GM12878 (cell line): ENCODE results near the gene SRCAP. TPM values are rescaled to one million over a fixed set of nuclear protein-coding genes. Genes with fewer than 3 reads are reported as not detected.

ENCODE experiments used
- ATAC-seq: fragments of 200-7000 bp; cut with Tn5 transposase; 3 replicates; pipeline ENCODE4 v1.9.1; 2020; ENCODE audit warnings: mild to moderate bottlenecking, moderate library complexity
- BruUV-seq: library from RNA; stranded (reverse); fragments of 400-500 nt; replicated peaks from 2 replicates; lab custom pipeline; 2021; lab: Mats Ljungman, UMichigan
- CTCF ChIA-PET: fragments of 300-600 bp; sonication (Branson Sonifier 250); formaldehyde crosslinking; extraction: SDS; loops from one replicate; lab custom pipeline; 2021; ENCODE audit warnings: inconsistent platforms; lab: Yijun Ruan, JAX
- POLR2A ChIA-PET: fragments of 350-600 bp; formaldehyde crosslinking; extraction: SDS; loops from one replicate; lab custom pipeline; 2021; ENCODE audit warnings: inconsistent platforms; lab: Charles Lee
- RAD21 ChIA-PET: fragments of 300-600 bp; sonication (Branson Sonifier 250); formaldehyde crosslinking; loops from one replicate; lab custom pipeline; 2023; ENCODE audit warnings: antibody characterized with exemption; ENCODE audit not compliant: unreplicated experiment; lab: Charles Lee
- SMC1A ChIA-PET: fragments of 300-600 bp; sonication (Branson Sonifier 250); formaldehyde crosslinking; loops from one replicate; lab custom pipeline; 2023; ENCODE audit not compliant: unreplicated experiment, uncharacterized antibody; lab: Charles Lee
- DNase-seq: peaks from one replicate; pipeline ENCODE4 v3.0.0-alpha.2; 2011; ENCODE audit warnings: low read depth, low spot score
- FAIRE-seq: peaks from 3 replicates; lab custom pipeline; 2011; peaks lifted over from hg19 to GRCh38; lab: Jason Lieb, UNC
- H2AFZ ChIP-seq: 2 replicates; pipeline ENCODE4 v1.6.0; 2011; ENCODE audit warnings: low read depth, low read length, control low read depth; ENCODE audit not compliant: control insufficient read depth
- H3K27ac ChIP-seq: 2 replicates; pipeline ENCODE4 v1.5.1; 2011; ENCODE audit warnings: control low read depth; ENCODE audit not compliant: control insufficient read depth, insufficient read depth
- H3K27me3 ChIP-seq, 2 experiments: replicated peaks in 1 of 2; 2 replicates each; pipeline versions ENCODE4 v1.6.0 to v1.6.1; 2011; ENCODE audit warnings: low read length in 1 of 2; ENCODE audit not compliant: control insufficient read depth in 2 of 2, insufficient read depth in 2 of 2
- H3K36me3 ChIP-seq, 2 experiments: 2 replicates each; pipeline ENCODE4 v1.5.1; 2011; ENCODE audit warnings: low read length in 1 of 2; ENCODE audit not compliant: control insufficient read depth in 2 of 2, insufficient read depth in 2 of 2
- H3K4me1 ChIP-seq: 2 replicates; pipeline ENCODE4 v1.6.1; 2011; ENCODE audit warnings: mild to moderate bottlenecking, low read length, moderate library complexity, mixed read lengths; ENCODE audit not compliant: control insufficient read depth, insufficient read depth
- H3K4me2 ChIP-seq: 2 replicates; pipeline ENCODE4 v1.6.0; 2011; ENCODE audit warnings: control low read depth; ENCODE audit not compliant: control insufficient read depth, insufficient read depth
- H3K4me3 ChIP-seq: fragments of 200-600 bp; sonication (generic); 2 replicates; pipeline ENCODE4 v1.5.1; 2016
- H3K79me2 ChIP-seq: 2 replicates; pipeline ENCODE4 v1.6.0; 2011; ENCODE audit warnings: low read length; ENCODE audit not compliant: control insufficient read depth, insufficient read depth
- H3K9ac ChIP-seq: 2 replicates; pipeline ENCODE4 v1.8.0; 2011; ENCODE audit warnings: low read length, control low read depth, mixed read lengths; ENCODE audit not compliant: control insufficient read depth, insufficient read depth
- H3K9me3 ChIP-seq: replicated peaks from 3 replicates; pipeline ENCODE4 v1.5.1; 2011; ENCODE audit warnings: mild to moderate bottlenecking, low read length; ENCODE audit not compliant: control insufficient read depth, insufficient read depth
- H4K20me1 ChIP-seq: 2 replicates; pipeline ENCODE4 v1.6.0; 2011; ENCODE audit not compliant: control insufficient read depth, insufficient read depth
- CBFB ChIP-seq: IDR thresholded peaks from 2 replicates; pipeline ENCODE4 v1.6.1; 2016; ENCODE audit warnings: antibody characterized with exemption, low read depth
- CBX3 ChIP-seq: fragments of 200-600 bp; sonication (generic); IDR thresholded peaks from 2 replicates; pipeline ENCODE4 v1.6.1; 2016; ENCODE audit warnings: low read depth, borderline replicate concordance
- CBX5 ChIP-seq: sonication (generic); IDR thresholded peaks from 2 replicates; pipeline ENCODE4 v1.6.1; 2016; ENCODE audit warnings: low read depth, moderate library complexity, mild to moderate bottlenecking, inconsistent platforms
- EED ChIP-seq: sonication (generic); IDR thresholded peaks from 2 replicates; pipeline ENCODE4 v1.6.1; 2016; ENCODE audit warnings: antibody characterized with exemption, low read depth
- EP300 ChIP-seq, 2 experiments: fragments of 150-350 bp in 1 of 2; IDR thresholded peaks; 2 replicates each; pipeline ENCODE4 v1.6.1; 2011 to 2012; ENCODE audit warnings: low read depth in 2 of 2, low read length in 2 of 2, borderline replicate concordance in 1 of 2, improper control_type of control experiment in 1 of 2, inconsistent platforms in 1 of 2; ENCODE audit not compliant: control insufficient read depth in 1 of 2
- FOXM1 ChIP-seq: IDR thresholded peaks from 2 replicates; pipeline ENCODE4 v1.6.1; 2012; ENCODE audit warnings: low read depth, mild to moderate bottlenecking, inconsistent platforms, low read length, moderate library complexity
- IKZF1 ChIP-seq: fragments of 450-650 bp; conservative IDR thresholded peaks from 2 replicates; pipeline ENCODE4 v1.6.1; 2017; ENCODE audit warnings: antibody characterized with exemption, mild to moderate bottlenecking
- IKZF2 ChIP-seq, 2 experiments: fragments of 450-650 bp; IDR thresholded peaks; 2 replicates each; pipeline ENCODE4 v1.6.1; 2017; ENCODE audit warnings: mild to moderate bottlenecking in 2 of 2, moderate library complexity in 2 of 2
- PAX5 ChIP-seq: IDR thresholded peaks from 2 replicates; pipeline ENCODE4 v1.6.1; 2011; ENCODE audit warnings: low read depth, low read length, borderline replicate concordance
- RBBP5 ChIP-seq: fragments of 200-600 bp; sonication (generic); conservative IDR thresholded peaks from 2 replicates; pipeline ENCODE4 v1.6.1; 2016
- RUNX3 ChIP-seq: IDR thresholded peaks from 2 replicates; pipeline ENCODE4 v1.6.1; 2012; ENCODE audit warnings: low read length, inconsistent platforms
- SREBF1 ChIP-seq: IDR thresholded peaks from 2 replicates; pipeline ENCODE4 v1.6.1; 2012; ENCODE audit warnings: mild to moderate bottlenecking, low read length
- YBX1 ChIP-seq: fragments of 450-650 bp; IDR thresholded peaks from 2 replicates; pipeline ENCODE4 v1.6.1; 2016; ENCODE audit warnings: antibody characterized with exemption
- ZNF384 ChIP-seq: IDR thresholded peaks from 2 replicates; pipeline ENCODE4 v1.6.1; 2012; ENCODE audit warnings: low read depth, mild to moderate bottlenecking, low read length, improper control_type of control experiment, borderline replicate concordance
- WGBS: methylation state at CpG from one replicate; pipeline ENCODE4 v1.1.6; 2016; ENCODE audit warnings: low lambda C conversion rate; ENCODE audit not compliant: insufficient replicate concordance, insufficient coverage; ENCODE audit errors: missing lambda C conversion rate; 5-methylcytosine and 5-hydroxymethylcytosine counted together
- in situ Hi-C: fragments of 300-500 bp; cut with MboI; formaldehyde crosslinking; loops from 9 replicates; pipeline ENCODE4 v1.14.3; 2018; ENCODE audit warnings: mixed read lengths
- intact Hi-C: fragments of 100-400 bp; cut with micrococcal nuclease; formaldehyde crosslinking; loops from one replicate; pipeline ENCODE4 v1.14.2; 2022; ENCODE audit not compliant: unreplicated experiment
- polyA plus RNA-seq, 11 experiments: library from polyadenylated mRNA; depleted of rRNA in 4 of 11; unstranded in 6 of 11; stranded (reverse) in 5 of 11; fragments of >200 nt; fragmentation: Nextera tagmentation in 4 of 11; fragmentation: Illumina TruSeq in 1 of 11; extraction: Ambion mirVana in 4 of 11; extraction: Trizol in 1 of 11; gene quantifications; 1 replicate in 1 of 11; 2 replicates in 10 of 11; pipeline versions ENCODE4 v1.2.1 to v1.2.3, GENCODE V29; 2011 to 2016; ENCODE audit warnings: inconsistent platforms in 2 of 11, missing spikeins in 2 of 11, low read depth in 1 of 11
- total RNA-seq, 4 experiments: library from RNA; depleted of rRNA in 3 of 4; stranded (reverse); fragments of >200 nt in 3 of 4; fragmentation: Illumina TruSeq in 1 of 4; extraction: Trizol in 1 of 4; gene quantifications; 2 replicates each; pipeline versions ENCODE4 v1.2.1 to v1.2.3, GENCODE V29; 2013 to 2021
- TF ChIP-seq, protein P1 (sequence below): IDR thresholded peaks from 2 replicates; pipeline ENCODE4 v1.6.1; 2012; ENCODE audit warnings: low read length, inconsistent platforms
- TF ChIP-seq, protein P2 (sequence below): fragments of 450-650 bp; IDR thresholded peaks from 2 replicates; pipeline ENCODE4 v1.6.1; 2017; ENCODE audit warnings: low read depth, mild to moderate bottlenecking, moderate library complexity
- TF ChIP-seq, protein P3 (sequence below): IDR thresholded peaks from 2 replicates; pipeline ENCODE4 v1.6.1; 2012; ENCODE audit warnings: mild to moderate bottlenecking, low read depth, low read length

Gene SRCAP
- total and polyA plus RNA-seq, 10 of the 15 experiments (the other 5 are each of a cell fraction or from before 2014, with no cell fraction given) = 0.24 to 58.4 (median 11.6) TPM

DNA sequence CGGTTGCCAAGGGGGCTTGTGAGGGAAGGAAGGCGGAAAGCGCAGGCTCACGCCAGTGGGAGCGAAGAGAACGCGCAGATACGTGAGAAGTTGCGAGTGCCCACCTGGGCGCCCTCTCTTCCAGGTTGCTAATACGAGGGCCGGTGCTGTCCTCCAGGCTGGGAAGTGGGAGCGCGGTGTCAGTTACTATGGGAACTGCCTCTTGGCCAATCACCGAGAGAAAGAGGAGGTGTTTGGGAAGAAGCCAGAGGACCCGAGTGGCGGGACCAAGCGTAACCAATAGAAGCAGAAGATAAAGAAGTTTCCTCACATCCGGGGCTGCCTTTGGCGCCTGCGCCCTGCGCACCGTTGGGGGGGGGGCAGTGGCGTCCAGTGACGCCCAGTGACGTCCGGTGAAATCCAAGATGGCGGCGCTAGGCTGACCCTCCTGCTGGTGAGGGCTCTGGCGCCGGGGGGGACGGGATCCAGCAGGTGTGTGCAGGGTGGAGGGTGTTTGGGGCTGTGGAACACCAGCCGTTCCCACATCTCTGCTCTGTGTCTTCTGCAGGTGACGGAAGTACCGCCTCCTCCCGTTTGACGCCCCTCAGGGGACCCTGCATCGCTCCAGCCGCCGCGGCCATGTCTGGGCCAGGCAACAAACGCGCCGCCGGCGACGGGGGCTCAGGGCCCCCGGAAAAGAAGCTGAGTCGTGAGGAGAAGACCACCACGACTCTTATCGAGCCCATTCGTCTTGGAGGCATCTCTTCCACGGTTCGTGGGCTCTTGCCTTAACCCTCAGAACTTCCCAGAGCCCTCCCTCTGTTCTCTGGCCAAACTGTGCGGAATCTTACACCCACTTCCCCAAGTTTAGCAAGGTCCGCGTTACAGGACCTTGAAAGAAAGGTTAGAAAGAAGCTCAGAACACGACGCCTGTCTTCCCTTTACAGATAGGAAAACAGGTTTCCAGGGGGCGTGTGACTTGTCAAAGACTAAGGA lies 63.2 kb downstream of the SRCAP start, which contains the start of the genes CFAP119 and RNF40:
Gene CFAP119, minus strand, starts transcription at position 135 of the 975 bp plus-strand sequence. CDS start 314 bp downstream, outside the sequence.
Gene RNF40, plus strand, starts transcription at position 395 of the 975 bp plus-strand sequence. Its CDS starts 224 bp downstream, at position 619.
- RAD21 ChIA-PET = interaction anchor here (0.7 kb wide), 1 partner anchor 259 kb away, joined by 3 read pairs; no protein-coding TSS in a partner anchor
- POLR2A ChIA-PET = interaction anchor here (0.6 to 1.0 kb wide), 6 partner anchors 13 to 328 kb away, joined by 3 to 5 read pairs (median 4); partner anchors contain the start of genes FBXL19 and PHKG2
- H3K9ac ChIP-seq = peak within 1 kb of the TSS; percentile 84
- H3K4me2 ChIP-seq = peak within 1 kb of the TSS; percentile 95
- H4K20me1 ChIP-seq = no peaks in the 10 kb centered on the region
- no peaks in the 10 kb centered on the region for H3K27me3 ChIP-seq
- intact Hi-C loops (loop anchor here (5.0 kb wide), 2 partner anchors 105 to 160 kb away; partner anchors contain the start of genes FBRS and FBXL19), in situ Hi-C loops (loop anchor here (25.0 kb wide), 1 partner anchor 1125 kb away; no protein-coding TSS in a partner anchor)
- H3K4me1 ChIP-seq = peaks cover 9% of the 10 kb centered on the region
- DNase-seq = peak; percentile 88
- CTCF ChIA-PET = interaction anchor here (0.8 to 1.1 kb wide), 2 partner anchors 9 to 52 kb away, joined by 4 read pairs; no protein-coding TSS in a partner anchor
- H3K79me2 ChIP-seq = peaks cover 15% of the 10 kb centered on the region
- FAIRE-seq = peak; percentile 100
- BruUV-seq = TSS peak; percentile 74
- peak within 1 kb of the TSS; percentile 94 for H2AFZ ChIP-seq
- WGBS = under 1% methylated on average over 55 of the region's 60 CpGs
- ATAC-seq = peak; percentile 95
- H3K9me3 ChIP-seq = no peaks in the 10 kb centered on the region
- H3K36me3 ChIP-seq = peaks cover 19 to 25% of the 10 kb centered on the region in 2 experiments; a peak in 3 of 4 replicates
- peak within 1 kb of the TSS; percentile 83 for H3K4me3 ChIP-seq
- SMC1A ChIA-PET = no interaction called here
- peak within 1 kb of the TSS; percentile 74 for H3K27ac ChIP-seq
- no peak for TF ChIP-seq YBX1
- TF ChIP-seq EP300 (IDR thresholded peaks at IDR 0.05; ENCODE audit: borderline replicate concordance in 1 of 2, control insufficient read depth in 1 of 2, low read depth in 2 of 2, low read length in 2 of 2) = no peak
- TF ChIP-seq IKZF2 (IDR thresholded peaks at IDR 0.05) = no peak
- TF ChIP-seq SREBF1 = no peak
- no peak for TF ChIP-seq FOXM1
- TF ChIP-seq, protein P1, sequence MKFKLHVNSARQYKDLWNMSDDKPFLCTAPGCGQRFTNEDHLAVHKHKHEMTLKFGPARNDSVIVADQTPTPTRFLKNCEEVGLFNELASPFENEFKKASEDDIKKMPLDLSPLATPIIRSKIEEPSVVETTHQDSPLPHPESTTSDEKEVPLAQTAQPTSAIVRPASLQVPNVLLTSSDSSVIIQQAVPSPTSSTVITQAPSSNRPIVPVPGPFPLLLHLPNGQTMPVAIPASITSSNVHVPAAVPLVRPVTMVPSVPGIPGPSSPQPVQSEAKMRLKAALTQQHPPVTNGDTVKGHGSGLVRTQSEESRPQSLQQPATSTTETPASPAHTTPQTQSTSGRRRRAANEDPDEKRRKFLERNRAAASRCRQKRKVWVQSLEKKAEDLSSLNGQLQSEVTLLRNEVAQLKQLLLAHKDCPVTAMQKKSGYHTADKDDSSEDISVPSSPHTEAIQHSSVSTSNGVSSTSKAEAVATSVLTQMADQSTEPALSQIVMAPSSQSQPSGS = no peak
- no peak for TF ChIP-seq PAX5
- peak; percentile 38 for TF ChIP-seq IKZF1
- TF ChIP-seq RUNX3 = no peak
- no peak for TF ChIP-seq ZNF384
- TF ChIP-seq, protein P2, sequence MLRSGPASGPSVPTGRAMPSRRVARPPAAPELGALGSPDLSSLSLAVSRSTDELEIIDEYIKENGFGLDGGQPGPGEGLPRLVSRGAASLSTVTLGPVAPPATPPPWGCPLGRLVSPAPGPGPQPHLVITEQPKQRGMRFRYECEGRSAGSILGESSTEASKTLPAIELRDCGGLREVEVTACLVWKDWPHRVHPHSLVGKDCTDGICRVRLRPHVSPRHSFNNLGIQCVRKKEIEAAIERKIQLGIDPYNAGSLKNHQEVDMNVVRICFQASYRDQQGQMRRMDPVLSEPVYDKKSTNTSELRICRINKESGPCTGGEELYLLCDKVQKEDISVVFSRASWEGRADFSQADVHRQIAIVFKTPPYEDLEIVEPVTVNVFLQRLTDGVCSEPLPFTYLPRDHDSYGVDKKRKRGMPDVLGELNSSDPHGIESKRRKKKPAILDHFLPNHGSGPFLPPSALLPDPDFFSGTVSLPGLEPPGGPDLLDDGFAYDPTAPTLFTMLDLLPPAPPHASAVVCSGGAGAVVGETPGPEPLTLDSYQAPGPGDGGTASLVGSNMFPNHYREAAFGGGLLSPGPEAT = peak; percentile 72
- TF ChIP-seq CBX5 = no peak
- peak; percentile 24; the same call in 1 of the 2 replicates for TF ChIP-seq CBFB
- TF ChIP-seq, protein P3, sequence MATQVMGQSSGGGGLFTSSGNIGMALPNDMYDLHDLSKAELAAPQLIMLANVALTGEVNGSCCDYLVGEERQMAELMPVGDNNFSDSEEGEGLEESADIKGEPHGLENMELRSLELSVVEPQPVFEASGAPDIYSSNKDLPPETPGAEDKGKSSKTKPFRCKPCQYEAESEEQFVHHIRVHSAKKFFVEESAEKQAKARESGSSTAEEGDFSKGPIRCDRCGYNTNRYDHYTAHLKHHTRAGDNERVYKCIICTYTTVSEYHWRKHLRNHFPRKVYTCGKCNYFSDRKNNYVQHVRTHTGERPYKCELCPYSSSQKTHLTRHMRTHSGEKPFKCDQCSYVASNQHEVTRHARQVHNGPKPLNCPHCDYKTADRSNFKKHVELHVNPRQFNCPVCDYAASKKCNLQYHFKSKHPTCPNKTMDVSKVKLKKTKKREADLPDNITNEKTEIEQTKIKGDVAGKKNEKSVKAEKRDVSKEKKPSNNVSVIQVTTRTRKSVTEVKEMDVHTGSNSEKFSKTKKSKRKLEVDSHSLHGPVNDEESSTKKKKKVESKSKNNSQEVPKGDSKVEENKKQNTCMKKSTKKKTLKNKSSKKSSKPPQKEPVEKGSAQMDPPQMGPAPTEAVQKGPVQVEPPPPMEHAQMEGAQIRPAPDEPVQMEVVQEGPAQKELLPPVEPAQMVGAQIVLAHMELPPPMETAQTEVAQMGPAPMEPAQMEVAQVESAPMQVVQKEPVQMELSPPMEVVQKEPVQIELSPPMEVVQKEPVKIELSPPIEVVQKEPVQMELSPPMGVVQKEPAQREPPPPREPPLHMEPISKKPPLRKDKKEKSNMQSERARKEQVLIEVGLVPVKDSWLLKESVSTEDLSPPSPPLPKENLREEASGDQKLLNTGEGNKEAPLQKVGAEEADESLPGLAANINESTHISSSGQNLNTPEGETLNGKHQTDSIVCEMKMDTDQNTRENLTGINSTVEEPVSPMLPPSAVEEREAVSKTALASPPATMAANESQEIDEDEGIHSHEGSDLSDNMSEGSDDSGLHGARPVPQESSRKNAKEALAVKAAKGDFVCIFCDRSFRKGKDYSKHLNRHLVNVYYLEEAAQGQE = no peak
- TF ChIP-seq CBX3 = no peak
- TF ChIP-seq RBBP5 = no peak
- no peak for TF ChIP-seq EED
